Measurements from ENCODE around the gene APH1B. TPM values are rescaled to one million over a fixed set of nuclear protein-coding genes. Genes with fewer than 3 reads are reported as not detected.

The APH1B gene
- total RNA-seq, 1 donor, result 17.7 TPM

DNA sequence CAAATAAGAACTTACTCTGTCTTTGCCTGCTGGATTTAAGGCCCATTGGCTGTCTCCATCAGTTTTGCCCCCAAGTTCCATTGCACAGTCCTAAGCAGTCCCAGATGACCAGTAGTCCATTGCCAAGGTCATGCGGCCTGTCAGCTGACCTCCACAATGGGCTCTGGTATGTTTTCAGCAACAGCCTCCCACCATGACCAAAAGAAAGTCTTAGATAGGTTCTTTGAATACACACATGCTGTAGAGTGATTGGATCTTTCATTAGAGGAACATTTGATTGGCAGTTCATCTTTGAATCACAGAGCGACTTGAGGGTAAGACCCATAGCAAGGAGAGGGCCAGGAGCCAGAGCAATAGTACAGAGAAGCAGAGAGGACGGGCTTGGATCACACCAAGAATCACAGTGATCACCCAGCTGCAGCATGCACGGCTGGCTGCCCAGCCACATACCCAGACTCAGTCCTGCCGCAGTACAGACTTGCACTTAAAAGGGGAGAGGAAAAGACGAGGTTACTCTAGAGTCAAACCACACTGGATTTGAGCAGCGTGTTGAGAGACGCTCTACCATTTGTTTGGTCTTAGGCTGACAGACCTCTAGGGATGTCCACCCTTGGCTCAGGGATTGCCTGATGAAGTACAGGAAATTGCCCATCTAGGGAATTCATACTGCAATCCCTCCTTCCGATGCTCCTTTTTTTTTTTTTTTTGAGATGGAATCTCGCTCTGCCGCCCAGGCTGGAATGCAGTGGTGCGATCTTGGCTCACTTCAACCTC lies 50.4 kb downstream of the APH1B start:
- H2AFZ ChIP-seq (ENCODE audit: low read length), result no peak overlapping the region
- H3K27me3 ChIP-seq (ENCODE audit: insufficient read depth, low read length), result no peaks in the 10 kb centered on the region
- H3K79me2 ChIP-seq (ENCODE audit: insufficient read depth, low read length), result no peaks in the 10 kb centered on the region
- no peak overlapping the region for H3K4me3 ChIP-seq (ENCODE audit: insufficient read depth, low read length)
- peaks cover 28% of the 10 kb centered on the region for H3K36me3 ChIP-seq (ENCODE audit: insufficient read depth, low read length)
- no peaks in the 10 kb centered on the region for H4K20me1 ChIP-seq (ENCODE audit: insufficient read depth, low read length)
- no peak for DNase-seq (ENCODE audit: insufficient read length, low spot score, missing footprints)
- peaks cover 17% of the 10 kb centered on the region for H3K4me1 ChIP-seq (ENCODE audit: insufficient read depth, low read length)
- H3K9me3 ChIP-seq (ENCODE audit: low read depth, low read length), result no peaks in the 10 kb centered on the region
- TF ChIP-seq, protein P1, sequence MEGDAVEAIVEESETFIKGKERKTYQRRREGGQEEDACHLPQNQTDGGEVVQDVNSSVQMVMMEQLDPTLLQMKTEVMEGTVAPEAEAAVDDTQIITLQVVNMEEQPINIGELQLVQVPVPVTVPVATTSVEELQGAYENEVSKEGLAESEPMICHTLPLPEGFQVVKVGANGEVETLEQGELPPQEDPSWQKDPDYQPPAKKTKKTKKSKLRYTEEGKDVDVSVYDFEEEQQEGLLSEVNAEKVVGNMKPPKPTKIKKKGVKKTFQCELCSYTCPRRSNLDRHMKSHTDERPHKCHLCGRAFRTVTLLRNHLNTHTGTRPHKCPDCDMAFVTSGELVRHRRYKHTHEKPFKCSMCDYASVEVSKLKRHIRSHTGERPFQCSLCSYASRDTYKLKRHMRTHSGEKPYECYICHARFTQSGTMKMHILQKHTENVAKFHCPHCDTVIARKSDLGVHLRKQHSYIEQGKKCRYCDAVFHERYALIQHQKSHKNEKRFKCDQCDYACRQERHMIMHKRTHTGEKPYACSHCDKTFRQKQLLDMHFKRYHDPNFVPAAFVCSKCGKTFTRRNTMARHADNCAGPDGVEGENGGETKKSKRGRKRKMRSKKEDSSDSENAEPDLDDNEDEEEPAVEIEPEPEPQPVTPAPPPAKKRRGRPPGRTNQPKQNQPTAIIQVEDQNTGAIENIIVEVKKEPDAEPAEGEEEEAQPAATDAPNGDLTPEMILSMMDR (IDR thresholded peaks at IDR 0.05; ENCODE audit: extremely low read depth, low read depth, low read length), result no peak
- H3K27ac ChIP-seq (ENCODE audit: low read depth, low read length), result no peak overlapping the region
- H3K4me2 ChIP-seq (ENCODE audit: insufficient read depth, low read length), result no peak overlapping the region

DNA sequence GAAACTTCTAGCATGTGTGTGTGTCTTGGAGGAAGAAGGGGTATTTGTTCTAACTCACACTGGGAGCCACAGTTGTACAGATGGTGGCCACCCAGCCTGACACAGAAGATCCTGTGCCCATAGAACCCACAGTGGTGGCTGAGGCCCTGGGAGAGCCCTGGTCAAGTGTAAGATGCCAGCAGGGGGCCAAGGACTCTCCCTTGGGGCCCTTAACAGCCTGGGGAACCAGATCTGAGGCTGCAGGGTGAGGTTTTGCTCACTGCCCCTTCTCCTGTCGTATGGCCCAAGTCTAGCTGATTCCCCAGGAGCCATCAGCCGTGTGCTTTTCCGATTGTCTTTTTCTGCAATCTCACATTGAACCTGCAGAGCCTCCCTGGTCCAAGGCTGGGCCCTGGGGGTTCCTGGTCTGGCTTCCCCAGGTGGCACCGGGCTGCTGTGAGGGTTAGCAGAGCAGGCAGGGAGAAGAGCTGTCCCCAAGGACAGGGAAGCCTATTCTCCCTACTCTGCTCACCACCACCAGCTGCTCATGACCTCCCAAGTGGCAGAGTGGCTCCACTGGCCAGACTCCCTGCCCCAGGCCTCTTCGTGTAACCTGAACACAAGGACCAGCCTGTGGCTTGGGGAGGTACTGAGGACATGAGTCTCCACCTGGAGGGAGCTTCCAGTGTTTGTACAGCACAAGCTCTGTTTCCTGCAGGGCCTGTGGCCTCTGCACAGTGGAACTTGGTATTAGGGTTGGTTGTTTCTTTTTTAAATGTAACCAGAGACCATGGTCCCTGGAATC lies 52.4 kb downstream of the APH1B start:
- no peaks in the 10 kb centered on the region for H3K79me2 ChIP-seq (ENCODE audit: insufficient read depth, low read length)

DNA sequence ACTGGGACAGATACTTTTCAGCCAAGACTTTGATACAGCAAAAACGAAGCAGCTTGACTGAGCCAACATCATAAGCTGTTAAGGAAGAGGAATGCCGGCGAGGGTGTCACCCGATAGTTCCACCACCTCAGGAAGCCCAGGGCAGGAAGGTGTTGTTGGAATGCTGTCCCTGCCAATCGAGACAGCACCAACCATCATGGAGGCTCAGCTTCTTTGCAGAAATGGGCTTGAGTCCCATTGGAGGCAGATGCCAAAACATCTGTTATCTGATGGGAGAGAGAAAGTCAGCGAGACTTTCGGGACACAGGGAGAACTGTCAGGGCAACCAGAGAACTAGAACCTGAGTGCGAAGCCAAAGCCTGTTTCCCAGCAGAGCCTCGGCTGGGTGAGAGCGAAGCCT lies 53.5 kb downstream of the APH1B start:
- H2AFZ ChIP-seq (ENCODE audit: low read length), result no peak overlapping the region
- H3K79me2 ChIP-seq (ENCODE audit: insufficient read depth, low read length), result no peaks in the 10 kb centered on the region

More for the DNA sequence above, 52.4 kb downstream of the APH1B start:
- TF ChIP-seq, protein P1 (IDR thresholded peaks at IDR 0.05; ENCODE audit: extremely low read depth, low read depth, low read length), result no peak
- peaks cover 34% of the 10 kb centered on the region for H3K36me3 ChIP-seq (ENCODE audit: insufficient read depth, low read length)
- H3K27ac ChIP-seq (ENCODE audit: low read depth, low read length), result no peak overlapping the region
- H3K27me3 ChIP-seq (ENCODE audit: insufficient read depth, low read length), result no peaks in the 10 kb centered on the region
- H4K20me1 ChIP-seq (ENCODE audit: insufficient read depth, low read length), result no peaks in the 10 kb centered on the region
- no peak overlapping the region for H3K4me2 ChIP-seq (ENCODE audit: insufficient read depth, low read length)
- no peak overlapping the region for H2AFZ ChIP-seq (ENCODE audit: low read length)
- no peak overlapping the region for H3K4me3 ChIP-seq (ENCODE audit: insufficient read depth, low read length)
- no peaks in the 10 kb centered on the region for H3K9me3 ChIP-seq (ENCODE audit: low read depth, low read length)
- DNase-seq (ENCODE audit: insufficient read length, low spot score, missing footprints), result no peak
- H3K4me1 ChIP-seq (ENCODE audit: insufficient read depth, low read length), result peaks cover 13% of the 10 kb centered on the region

More for the DNA sequence above, 53.5 kb downstream of the APH1B start:
- Histone ChIP-seq H3K27me3 (ENCODE audit: insufficient read depth, low read length) (no peaks in the 10 kb centered on the region), H3K27ac (ENCODE audit: low read depth, low read length) (no peak overlapping the region), H3K9me3 (ENCODE audit: low read depth, low read length) (no peaks in the 10 kb centered on the region), H4K20me1 (ENCODE audit: insufficient read depth, low read length) (no peaks in the 10 kb centered on the region), H3K4me3 (ENCODE audit: insufficient read depth, low read length) (no peak overlapping the region), H3K36me3 (ENCODE audit: insufficient read depth, low read length) (peaks cover 37% of the 10 kb centered on the region), H3K4me2 (ENCODE audit: insufficient read depth, low read length) (no peak overlapping the region), H3K4me1 (ENCODE audit: insufficient read depth, low read length) (peaks cover 13% of the 10 kb centered on the region)
- TF ChIP-seq, protein P1 (IDR thresholded peaks at IDR 0.05; ENCODE audit: extremely low read depth, low read depth, low read length), result no peak
- no peak for DNase-seq (ENCODE audit: insufficient read length, low spot score, missing footprints)
